Neural crest cell (in vitro differentiated cells): ENCODE measurements around the gene CCDC86. TPM values are rescaled to one million over a fixed set of nuclear protein-coding genes. Genes with fewer than 3 reads are reported as not detected.

Source experiments
- DNase-seq: peaks from one replicate; pipeline ENCODE4 v3.0.0; 2021; ENCODE audit warnings: low read depth, mixed read lengths, low spot score
- H3K27ac Mint-ChIP-seq: one replicate; pipeline ENCODE4 v1.8.0; 2021; ENCODE audit warnings: mild to moderate bottlenecking, mixed read lengths; ENCODE audit not compliant: unreplicated experiment
- H3K27me3 Mint-ChIP-seq: 2 replicates; pipeline ENCODE4 v1.8.0; 2021; ENCODE audit warnings: low read depth, mild to moderate bottlenecking, mixed read lengths
- H3K36me3 Mint-ChIP-seq: 2 replicates; pipeline ENCODE4 v1.8.0; 2021; ENCODE audit warnings: low read depth, mild to moderate bottlenecking, mixed read lengths
- H3K4me1 Mint-ChIP-seq: 2 replicates; pipeline ENCODE4 v1.8.0; 2021; ENCODE audit warnings: mixed read lengths
- H3K4me3 Mint-ChIP-seq: one replicate; pipeline ENCODE4 v1.8.0; 2021; ENCODE audit warnings: mild to moderate bottlenecking, mixed read lengths
- H3K9me3 Mint-ChIP-seq: 2 replicates; pipeline ENCODE4 v1.8.0; 2021; ENCODE audit warnings: mixed read lengths
- total RNA-seq: library from RNA; stranded (reverse); gene quantifications from 2 replicates; pipeline ENCODE4 v1.2.1, GENCODE V29; 2021
- TF ChIP-seq, protein P1 (sequence below): fragments of 200-600 bp; sonication (generic); conservative IDR thresholded peaks from 2 replicates; pipeline ENCODE4 v1.5.0; 2021; ENCODE audit warnings: antibody characterized with exemption, mild to moderate bottlenecking

CCDC86 gene
- total RNA-seq, 1 donor from 2014 or later = 41.6 TPM

DNA sequence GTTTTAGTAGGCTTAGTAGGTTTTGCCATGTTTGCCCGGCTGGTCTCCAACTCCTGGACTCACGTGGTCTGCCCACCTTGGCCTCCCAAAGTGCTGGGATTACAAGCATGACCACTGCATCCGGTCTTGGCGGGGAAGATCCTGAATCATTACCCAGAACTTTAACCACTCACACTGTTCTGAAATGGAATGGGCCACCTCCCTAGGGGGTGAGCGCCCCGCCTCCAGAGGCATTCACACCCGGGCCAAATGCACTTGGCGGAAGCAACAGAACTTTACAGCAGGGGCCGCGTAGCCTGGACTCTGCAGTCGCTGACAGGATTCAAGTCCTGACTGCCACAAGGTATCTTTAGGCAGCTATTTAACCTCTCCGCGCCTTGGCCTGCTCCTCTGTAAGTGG lies 5.4 kb downstream of the CCDC86 start:
- Mint-ChIP-seq H3K4me3 (no peak overlapping the region), H3K27me3 (no peaks in the 10 kb centered on the region), H3K9me3 (no peaks in the 10 kb centered on the region), H3K27ac (no peak overlapping the region), H3K36me3 (no peaks in the 10 kb centered on the region), H3K4me1 (peaks cover 30% of the 10 kb centered on the region)
- no peak for DNase-seq
- TF ChIP-seq, protein P1, sequence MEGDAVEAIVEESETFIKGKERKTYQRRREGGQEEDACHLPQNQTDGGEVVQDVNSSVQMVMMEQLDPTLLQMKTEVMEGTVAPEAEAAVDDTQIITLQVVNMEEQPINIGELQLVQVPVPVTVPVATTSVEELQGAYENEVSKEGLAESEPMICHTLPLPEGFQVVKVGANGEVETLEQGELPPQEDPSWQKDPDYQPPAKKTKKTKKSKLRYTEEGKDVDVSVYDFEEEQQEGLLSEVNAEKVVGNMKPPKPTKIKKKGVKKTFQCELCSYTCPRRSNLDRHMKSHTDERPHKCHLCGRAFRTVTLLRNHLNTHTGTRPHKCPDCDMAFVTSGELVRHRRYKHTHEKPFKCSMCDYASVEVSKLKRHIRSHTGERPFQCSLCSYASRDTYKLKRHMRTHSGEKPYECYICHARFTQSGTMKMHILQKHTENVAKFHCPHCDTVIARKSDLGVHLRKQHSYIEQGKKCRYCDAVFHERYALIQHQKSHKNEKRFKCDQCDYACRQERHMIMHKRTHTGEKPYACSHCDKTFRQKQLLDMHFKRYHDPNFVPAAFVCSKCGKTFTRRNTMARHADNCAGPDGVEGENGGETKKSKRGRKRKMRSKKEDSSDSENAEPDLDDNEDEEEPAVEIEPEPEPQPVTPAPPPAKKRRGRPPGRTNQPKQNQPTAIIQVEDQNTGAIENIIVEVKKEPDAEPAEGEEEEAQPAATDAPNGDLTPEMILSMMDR = no peak

DNA sequence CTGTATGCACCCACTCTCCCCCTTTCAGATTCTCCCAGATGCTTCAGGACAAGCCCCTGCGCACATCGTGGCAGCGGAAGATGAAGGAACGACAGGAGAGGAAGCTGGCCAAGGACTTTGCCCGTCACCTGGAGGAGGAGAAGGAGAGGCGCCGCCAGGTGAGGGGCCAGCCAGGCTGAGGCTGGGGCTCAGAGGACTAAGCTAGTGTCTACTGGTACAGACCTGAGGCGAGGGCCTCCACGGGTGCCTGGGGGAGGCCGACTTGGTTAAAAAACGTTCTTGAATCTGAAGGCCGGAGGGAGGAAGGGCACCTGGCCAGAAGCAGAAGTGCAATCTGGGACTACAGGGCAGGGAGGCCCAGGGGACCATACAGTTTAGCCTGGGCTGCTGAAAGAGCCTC lies 6.0 kb downstream of the CCDC86 start:
- Mint-ChIP-seq H3K27ac (no peak overlapping the region), H3K4me1 (peaks cover 26% of the 10 kb centered on the region), H3K4me3 (no peak overlapping the region), H3K9me3 (no peaks in the 10 kb centered on the region), H3K27me3 (no peaks in the 10 kb centered on the region), H3K36me3 (no peaks in the 10 kb centered on the region)
- no peak for DNase-seq
- TF ChIP-seq, protein P1 = no peak

DNA sequence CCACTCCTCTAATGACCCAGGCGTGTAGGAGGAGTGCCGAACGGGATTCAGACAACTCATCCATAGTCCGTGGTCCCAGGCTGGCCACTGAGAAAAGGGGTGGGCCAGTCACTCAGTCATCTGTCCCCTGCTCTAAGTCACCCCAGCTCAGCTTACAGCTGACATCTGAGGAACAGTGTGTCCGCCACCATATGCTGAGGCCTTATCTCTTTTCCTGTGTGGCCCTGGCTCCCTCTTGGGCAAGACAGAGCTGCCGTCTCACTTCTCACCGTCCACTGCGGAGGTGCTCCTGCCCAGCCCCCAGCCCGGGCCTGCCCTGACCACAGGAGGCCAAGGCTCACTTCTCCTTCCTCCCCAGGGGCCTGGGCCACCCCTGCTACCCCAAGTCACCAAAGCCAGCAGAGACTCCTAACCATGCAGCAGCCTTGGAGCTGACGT lies 6.8 kb downstream of the CCDC86 start:
- H3K9me3 Mint-ChIP-seq = no peaks in the 10 kb centered on the region
- H3K36me3 Mint-ChIP-seq = no peaks in the 10 kb centered on the region

DNA sequence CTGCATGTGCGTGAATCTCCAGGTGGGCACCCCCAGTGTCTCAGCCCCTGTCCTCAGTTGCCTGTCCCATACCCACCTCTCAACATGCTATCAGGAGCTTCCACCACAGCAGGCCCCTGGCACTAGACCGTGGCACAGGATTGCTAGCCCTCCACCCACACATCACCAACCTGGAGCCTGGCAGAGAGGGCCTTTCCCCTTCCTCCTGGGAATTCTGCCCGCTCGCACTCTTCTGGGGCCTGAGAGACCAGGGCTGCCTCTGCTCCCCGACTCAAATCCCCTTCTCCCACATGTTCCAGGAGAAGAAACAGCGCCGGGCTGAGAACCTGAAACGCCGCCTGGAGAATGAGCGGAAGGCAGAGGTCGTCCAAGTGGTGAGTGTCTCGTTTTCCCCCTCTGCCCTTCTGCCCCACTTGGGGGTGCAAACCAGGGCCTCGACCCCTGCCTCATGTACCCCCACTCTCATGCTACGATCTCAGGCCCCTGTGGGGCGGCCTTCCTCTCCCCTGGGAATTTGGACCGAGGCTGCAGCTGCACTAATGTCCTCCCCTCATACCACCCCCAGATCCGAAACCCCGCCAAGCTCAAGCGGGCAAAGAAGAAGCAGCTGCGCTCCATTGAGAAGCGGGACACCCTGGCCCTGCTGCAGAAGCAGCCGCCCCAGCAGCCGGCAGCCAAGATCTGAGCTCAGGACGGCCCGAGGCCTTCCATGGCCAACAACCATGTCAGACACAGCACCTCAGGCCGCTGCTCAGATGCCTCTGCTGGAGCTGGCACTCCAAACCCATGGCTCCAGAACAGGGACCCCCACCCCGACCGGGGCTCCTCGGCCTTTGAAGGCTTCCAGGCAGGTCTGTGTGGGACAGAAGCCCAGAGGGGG lies 8.0 kb downstream of the CCDC86 start:
- Mint-ChIP-seq H3K27ac (no peak overlapping the region), H3K4me3 (no peak overlapping the region), H3K9me3 (no peaks in the 10 kb centered on the region), H3K36me3 (no peaks in the 10 kb centered on the region), H3K27me3 (no peaks in the 10 kb centered on the region), H3K4me1 (peaks cover 7% of the 10 kb centered on the region)
- TF ChIP-seq, protein P1 = no peak
- no peak for DNase-seq

More for the DNA sequence above, 6.8 kb downstream of the CCDC86 start:
- peak overlapping the region; percentile 62 for H3K27ac Mint-ChIP-seq
- no peak overlapping the region for H3K4me3 Mint-ChIP-seq
- H3K27me3 Mint-ChIP-seq = no peaks in the 10 kb centered on the region
- DNase-seq = no peak
- TF ChIP-seq, protein P1 = no peak
- peaks cover 18% of the 10 kb centered on the region for H3K4me1 Mint-ChIP-seq

DNA sequence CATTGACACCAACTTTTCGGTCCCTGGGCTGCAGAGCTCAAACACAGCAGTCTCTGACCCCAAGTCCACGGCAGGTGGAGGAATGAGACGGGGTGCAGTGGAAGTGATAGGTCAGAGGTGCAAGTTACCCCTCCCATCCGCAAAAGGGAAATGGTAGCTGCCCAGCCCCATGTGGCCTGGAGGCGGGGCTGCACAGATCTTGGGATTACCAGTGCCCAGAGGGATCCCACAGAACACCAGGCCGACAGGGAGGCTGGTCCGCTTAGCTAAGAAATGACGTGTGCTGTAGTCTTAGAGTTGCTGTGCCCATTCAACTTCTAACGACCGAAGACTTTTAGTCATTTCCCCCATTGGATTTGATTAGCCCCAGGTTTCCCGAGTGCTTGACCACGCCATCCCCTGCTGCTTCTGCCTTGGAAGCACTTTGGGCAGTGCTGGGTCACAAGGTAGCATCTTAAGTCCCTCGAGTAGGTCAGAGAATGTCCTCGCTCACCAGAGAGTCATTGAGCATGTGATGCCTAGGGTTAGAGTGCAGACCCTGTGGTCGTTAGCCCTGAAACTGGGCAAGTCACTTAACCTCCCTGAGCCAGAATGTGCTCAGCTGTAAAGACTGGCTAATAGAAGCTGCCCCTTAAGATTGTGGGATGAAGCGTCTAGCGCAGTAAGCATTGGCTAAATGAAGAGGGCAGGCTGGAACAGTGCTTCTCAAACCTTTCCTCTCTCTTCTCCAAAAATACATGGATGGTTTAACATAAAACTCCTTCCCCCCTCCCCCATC lies 9.6 kb downstream of the CCDC86 start:
- no peak for DNase-seq
- no peaks in the 10 kb centered on the region for H3K9me3 Mint-ChIP-seq
- H3K36me3 Mint-ChIP-seq = no peaks in the 10 kb centered on the region
- H3K4me3 Mint-ChIP-seq = no peak overlapping the region
- TF ChIP-seq, protein P1 = no peak
- H3K4me1 Mint-ChIP-seq = no peaks in the 10 kb centered on the region
- no peaks in the 10 kb centered on the region for H3K27me3 Mint-ChIP-seq
- H3K27ac Mint-ChIP-seq = no peak overlapping the region
